ENCODE measurements around the gene RERE. TPM values are rescaled to one million over a fixed set of nuclear protein-coding genes. Genes with fewer than 3 reads are reported as not detected.
A peak's percentile ranks its signal among the peaks of the same experiment; 100 is the strongest.

The RERE gene
- total and polyA plus RNA-seq, 4 donors = 26.8 to 133 (median 82.7) TPM

- no peak overlapping the region for H3K27ac ChIP-seq (ENCODE audit: low read depth in 1 of 2, low read length in 2 of 2)
- peaks cover 0 to 2% of the 10 kb centered on the region in 2 donors for H3K4me1 ChIP-seq (ENCODE audit: control insufficient read depth in 1 of 2, insufficient read depth in 2 of 2, low read length in 2 of 2)
- no peaks in the 10 kb centered on the region for H3K36me3 ChIP-seq (ENCODE audit: control insufficient read depth in 1 of 2, insufficient read depth in 2 of 2, low read length in 1 of 2)
- no peaks in the 10 kb centered on the region for H3K27me3 ChIP-seq (ENCODE audit: control insufficient read depth in 1 of 2, insufficient read depth in 2 of 2, low read length in 1 of 2)
- ATAC-seq (ENCODE audit: low FRiP score) (no peak), DNase-seq (no peak)
- 66 to 82% methylated on average over 1 of the region's 1 CpG for WGBS, 2 donors
- H3K9me3 ChIP-seq (ENCODE audit: control insufficient read depth, low read length) = no peaks in the 10 kb centered on the region
- intact Hi-C loops (cut with DNase I) = no loop called here
- H3K4me3 ChIP-seq (ENCODE audit: low read length in 2 of 2) = no peak overlapping the region
Observed at GRCh38 chr1:8572106-8572505, 245.3 kb downstream of the RERE start.

GRCh38 chr1:8571200-8571984, 246.0 kb downstream of the RERE start:
- intact Hi-C loops (cut with DNase I) = no loop called here
- 3% methylated on average over 5 of the region's 5 CpGs for WGBS, 2 donors
- Histone ChIP-seq H3K36me3 (ENCODE audit: control insufficient read depth in 1 of 2, insufficient read depth in 2 of 2, low read length in 1 of 2) (no peaks in the 10 kb centered on the region), H3K27ac (ENCODE audit: low read depth in 1 of 2, low read length in 2 of 2) (peak overlapping the region in 1 of 2 donors; percentile 59), H3K4me1 (ENCODE audit: control insufficient read depth in 1 of 2, insufficient read depth in 2 of 2, low read length in 2 of 2) (peaks cover 0 to 2% of the 10 kb centered on the region in 2 donors), H3K27me3 (ENCODE audit: control insufficient read depth in 1 of 2, insufficient read depth in 2 of 2, low read length in 1 of 2) (no peaks in the 10 kb centered on the region), H3K9me3 (ENCODE audit: control insufficient read depth, low read length) (no peaks in the 10 kb centered on the region), H3K4me3 (ENCODE audit: low read length in 2 of 2) (no peak overlapping the region)
- DNase-seq = no peak
- peak; percentile 78 for ATAC-seq (ENCODE audit: low FRiP score)

GRCh38 chr1:8570465-8570864, 247.0 kb downstream of the RERE start:
- WGBS, 2 donors = 18 to 19% methylated on average over 3 of the region's 3 CpGs
- DNase-seq (no peak), ATAC-seq (ENCODE audit: low FRiP score) (no peak)
- no peaks in the 10 kb centered on the region for H3K9me3 ChIP-seq (ENCODE audit: control insufficient read depth, low read length)
- H3K4me1 ChIP-seq (ENCODE audit: control insufficient read depth in 1 of 2, insufficient read depth in 2 of 2, low read length in 2 of 2) = peaks cover 0 to 2% of the 10 kb centered on the region in 2 donors
- H3K27me3 ChIP-seq (ENCODE audit: control insufficient read depth in 1 of 2, insufficient read depth in 2 of 2, low read length in 1 of 2) = no peaks in the 10 kb centered on the region
- intact Hi-C loops (cut with DNase I) = no loop called here
- no peaks in the 10 kb centered on the region for H3K36me3 ChIP-seq (ENCODE audit: control insufficient read depth in 1 of 2, insufficient read depth in 2 of 2, low read length in 1 of 2)
- no peak overlapping the region for H3K4me3 ChIP-seq (ENCODE audit: low read length in 2 of 2)
- H3K27ac ChIP-seq (ENCODE audit: low read depth in 1 of 2, low read length in 2 of 2) = no peak overlapping the region

- intact Hi-C loops (cut with DNase I) = loop anchor here in 1 of 2 donors (10.0 kb wide), 1 partner anchor 594 kb away; no protein-coding TSS in a partner anchor
Observed at GRCh38 chr1:8569242-8569641, 248.2 kb downstream of the RERE start.

GRCh38 chr1:8568837-8569236, 248.6 kb downstream of the RERE start:
- Histone ChIP-seq H3K4me1 (ENCODE audit: control insufficient read depth in 1 of 2, insufficient read depth in 2 of 2, low read length in 2 of 2) (peaks cover 0 to 2% of the 10 kb centered on the region in 2 donors), H3K9me3 (ENCODE audit: control insufficient read depth, low read length) (no peaks in the 10 kb centered on the region), H3K36me3 (ENCODE audit: control insufficient read depth in 1 of 2, insufficient read depth in 2 of 2, low read length in 1 of 2) (no peaks in the 10 kb centered on the region), H3K27ac (ENCODE audit: low read depth in 1 of 2, low read length in 2 of 2) (no peak overlapping the region), H3K27me3 (ENCODE audit: control insufficient read depth in 1 of 2, insufficient read depth in 2 of 2, low read length in 1 of 2) (no peaks in the 10 kb centered on the region), H3K4me3 (ENCODE audit: low read length in 2 of 2) (no peak overlapping the region)
- DNase-seq (no peak), ATAC-seq (ENCODE audit: low FRiP score) (no peak)
- intact Hi-C loops (cut with DNase I) = loop anchor here in 1 of 2 donors (10.0 kb wide), 1 partner anchor 594 kb away; no protein-coding TSS in a partner anchor
- 92 to 95% methylated on average over 3 of the region's 3 CpGs for WGBS, 2 donors

More at GRCh38 chr1:8569242-8569641, 248.2 kb downstream of the RERE start:
- no peak for ATAC-seq (ENCODE audit: low FRiP score)
- Histone ChIP-seq H3K9me3 (ENCODE audit: control insufficient read depth, low read length) (no peaks in the 10 kb centered on the region), H3K27ac (ENCODE audit: low read depth in 1 of 2, low read length in 2 of 2) (no peak overlapping the region), H3K27me3 (ENCODE audit: control insufficient read depth in 1 of 2, insufficient read depth in 2 of 2, low read length in 1 of 2) (no peaks in the 10 kb centered on the region), H3K4me3 (ENCODE audit: low read length in 2 of 2) (no peak overlapping the region), H3K36me3 (ENCODE audit: control insufficient read depth in 1 of 2, insufficient read depth in 2 of 2, low read length in 1 of 2) (no peaks in the 10 kb centered on the region), H3K4me1 (ENCODE audit: control insufficient read depth in 1 of 2, insufficient read depth in 2 of 2, low read length in 2 of 2) (peaks cover 0 to 2% of the 10 kb centered on the region in 2 donors)
- no peak for DNase-seq
- 97 to 99% methylated on average over 4 of the region's 4 CpGs for WGBS, 2 donors

GRCh38 chr1:8567146-8567545, 250.3 kb downstream of the RERE start:
- DNase-seq (no peak), ATAC-seq (ENCODE audit: low FRiP score) (no peak)
- Histone ChIP-seq H3K4me3 (ENCODE audit: low read length in 2 of 2) (no peak overlapping the region), H3K4me1 (ENCODE audit: control insufficient read depth in 1 of 2, insufficient read depth in 2 of 2, low read length in 2 of 2) (peaks cover 0 to 2% of the 10 kb centered on the region in 2 donors), H3K27ac (ENCODE audit: low read depth in 1 of 2, low read length in 2 of 2) (no peak overlapping the region), H3K36me3 (ENCODE audit: control insufficient read depth in 1 of 2, insufficient read depth in 2 of 2, low read length in 1 of 2) (no peaks in the 10 kb centered on the region), H3K27me3 (ENCODE audit: control insufficient read depth in 1 of 2, insufficient read depth in 2 of 2, low read length in 1 of 2) (no peaks in the 10 kb centered on the region), H3K9me3 (ENCODE audit: control insufficient read depth, low read length) (no peaks in the 10 kb centered on the region)
- intact Hi-C loops (cut with DNase I) = loop anchor here in 1 of 2 donors (10.0 kb wide), 1 partner anchor 592 kb away; no protein-coding TSS in a partner anchor
- 94 to 99% methylated on average over 1 of the region's 1 CpG for WGBS, 2 donors

- H3K27me3 ChIP-seq (ENCODE audit: control insufficient read depth in 1 of 2, insufficient read depth in 2 of 2, low read length in 1 of 2) = no peaks in the 10 kb centered on the region
Observed at GRCh38 chr1:8565802-8566201, 251.6 kb downstream of the RERE start.

GRCh38 chr1:8563944-8564537, 253.4 kb downstream of the RERE start:
- Histone ChIP-seq H3K27ac (ENCODE audit: low read depth in 1 of 2, low read length in 2 of 2) (no peak overlapping the region), H3K4me1 (ENCODE audit: control insufficient read depth in 1 of 2, insufficient read depth in 2 of 2, low read length in 2 of 2) (no peaks in the 10 kb centered on the region), H3K27me3 (ENCODE audit: control insufficient read depth in 1 of 2, insufficient read depth in 2 of 2, low read length in 1 of 2) (no peaks in the 10 kb centered on the region), H3K36me3 (ENCODE audit: control insufficient read depth in 1 of 2, insufficient read depth in 2 of 2, low read length in 1 of 2) (no peaks in the 10 kb centered on the region), H3K9me3 (ENCODE audit: control insufficient read depth, low read length) (no peaks in the 10 kb centered on the region), H3K4me3 (ENCODE audit: low read length in 2 of 2) (no peak overlapping the region)
- no peak for DNase-seq
- intact Hi-C loops (cut with DNase I) = loop anchor here (2.0 to 10.0 kb wide), 4 partner anchors 108 to 589 kb away; no protein-coding TSS in a partner anchor
- ATAC-seq (ENCODE audit: low FRiP score) = no peak
- WGBS, 2 donors = 78 to 87% methylated on average over 2 of the region's 2 CpGs

More at GRCh38 chr1:8565802-8566201, 251.6 kb downstream of the RERE start:
- WGBS, 2 donors = 81 to 97% methylated on average over 3 of the region's 3 CpGs
- DNase-seq (no peak), ATAC-seq (ENCODE audit: low FRiP score) (no peak)
- H3K4me1 ChIP-seq (ENCODE audit: control insufficient read depth in 1 of 2, insufficient read depth in 2 of 2, low read length in 2 of 2) = peaks cover 0 to 2% of the 10 kb centered on the region in 2 donors
- no peak overlapping the region for H3K4me3 ChIP-seq (ENCODE audit: low read length in 2 of 2)
- no peaks in the 10 kb centered on the region for H3K9me3 ChIP-seq (ENCODE audit: control insufficient read depth, low read length)
- intact Hi-C loops (cut with DNase I) = loop anchor here in 1 of 2 donors (10.0 kb wide), 1 partner anchor 591 kb away; no protein-coding TSS in a partner anchor
- no peak overlapping the region for H3K27ac ChIP-seq (ENCODE audit: low read depth in 1 of 2, low read length in 2 of 2)
- no peaks in the 10 kb centered on the region for H3K36me3 ChIP-seq (ENCODE audit: control insufficient read depth in 1 of 2, insufficient read depth in 2 of 2, low read length in 1 of 2)
